ENCODE results near the gene RAB27B. TPM values are rescaled to one million over a fixed set of nuclear protein-coding genes. Genes with fewer than 3 reads are reported as not detected.

RAB27B gene
- total and polyA plus RNA-seq, 10 of the 15 experiments (the other 5 are each of a cell fraction or from before 2014, with no cell fraction given): under 0.01 to 0.03 TPM; not detected in 8

DNA sequence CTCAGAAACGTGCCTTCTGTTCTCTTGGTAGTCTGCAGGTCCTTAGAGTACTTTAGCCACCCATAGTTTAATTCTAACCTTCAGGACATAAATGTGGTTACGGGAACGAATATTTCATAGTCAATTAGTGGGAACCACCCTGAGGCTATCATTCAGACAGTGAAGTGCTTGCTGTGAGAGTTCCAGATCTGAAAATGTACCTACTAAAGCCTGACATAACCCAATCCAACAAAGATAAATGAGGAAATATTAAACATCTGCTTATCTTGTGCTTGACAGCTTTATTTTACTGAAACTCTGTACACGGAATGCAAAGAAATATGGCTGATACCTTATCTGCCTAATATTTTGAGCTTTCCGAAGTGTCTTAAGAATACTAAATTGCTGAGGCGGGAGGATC lies 43.0 kb downstream of the RAB27B start:
- no peak for FAIRE-seq

DNA sequence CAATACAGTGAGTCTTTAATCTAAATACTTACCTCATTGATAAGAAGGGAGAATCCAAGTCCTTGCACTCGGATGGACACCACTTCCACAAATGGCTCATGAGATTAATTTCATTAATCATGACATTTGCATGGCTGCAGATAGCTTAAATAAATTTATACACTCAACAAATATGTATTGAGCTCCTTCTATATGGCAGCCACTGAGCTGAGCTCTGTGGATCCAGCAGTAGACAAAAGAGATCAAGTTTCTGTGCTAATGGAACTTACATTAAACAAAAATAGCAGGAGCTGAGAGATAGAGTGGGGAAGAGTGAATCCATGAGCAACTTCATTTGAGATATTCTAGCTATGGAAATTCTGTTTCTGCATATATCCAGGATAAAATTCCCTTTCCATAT lies 44.4 kb downstream of the RAB27B start:
- ChIA-PET CTCF (no interaction called here), RAD21 (ENCODE audit: unreplicated experiment) (no interaction called here), SMC1A (ENCODE audit: uncharacterized antibody, unreplicated experiment) (interaction anchor here (1.2 to 1.5 kb wide), 2 partner anchors 18 to 26 kb away, joined by 3 read pairs; no protein-coding TSS in a partner anchor), POLR2A (no interaction called here)
- H3K4me2 ChIP-seq (ENCODE audit: control insufficient read depth, insufficient read depth): no peak overlapping the region
- H4K20me1 ChIP-seq (ENCODE audit: control insufficient read depth, insufficient read depth): no peaks in the 10 kb centered on the region
- H3K9ac ChIP-seq (ENCODE audit: control insufficient read depth, insufficient read depth, low read length): no peak overlapping the region
- H3K36me3 ChIP-seq (ENCODE audit: control insufficient read depth in 2 of 2, insufficient read depth in 2 of 2, low read length in 1 of 2): no peaks in the 10 kb centered on the region
- 0% methylated on average over 1 of the region's 1 CpG for WGBS (ENCODE audit: insufficient coverage, insufficient replicate concordance, low lambda C conversion rate, missing lambda C conversion rate)
- H3K4me3 ChIP-seq: no peak overlapping the region
- no TSS peak for BruUV-seq (replicated peaks)
- intact Hi-C loops (cut with micrococcal nuclease; ENCODE audit: unreplicated experiment): no loop called here
- H3K27me3 ChIP-seq (replicated peaks in 1 of 2; ENCODE audit: control insufficient read depth in 2 of 2, insufficient read depth in 2 of 2, low read length in 1 of 2): no peaks in the 10 kb centered on the region
- no peaks in the 10 kb centered on the region for H3K79me2 ChIP-seq (ENCODE audit: control insufficient read depth, insufficient read depth, low read length)
- H3K9me3 ChIP-seq (replicated peaks; ENCODE audit: control insufficient read depth, insufficient read depth, low read length): no peaks in the 10 kb centered on the region
- no peaks in the 10 kb centered on the region for H3K4me1 ChIP-seq (ENCODE audit: control insufficient read depth, insufficient read depth, low read length)
- DNase-seq (ENCODE audit: low read depth, low spot score) (no peak), FAIRE-seq (no peak), ATAC-seq (no peak)
- no peak overlapping the region for H2AFZ ChIP-seq (ENCODE audit: control insufficient read depth, low read depth, low read length)
- in situ Hi-C loops (cut with MboI): no loop called here
- no peak overlapping the region for H3K27ac ChIP-seq (ENCODE audit: control insufficient read depth, insufficient read depth)
- TF ChIP-seq SUZ12 (IDR thresholded peaks at IDR 0.05; ENCODE audit: unreplicated experiment) (no peak), SP1 (IDR thresholded peaks at IDR 0.05; ENCODE audit: low read depth, low read length) (no peak)
- TF ChIP-seq, protein P1, sequence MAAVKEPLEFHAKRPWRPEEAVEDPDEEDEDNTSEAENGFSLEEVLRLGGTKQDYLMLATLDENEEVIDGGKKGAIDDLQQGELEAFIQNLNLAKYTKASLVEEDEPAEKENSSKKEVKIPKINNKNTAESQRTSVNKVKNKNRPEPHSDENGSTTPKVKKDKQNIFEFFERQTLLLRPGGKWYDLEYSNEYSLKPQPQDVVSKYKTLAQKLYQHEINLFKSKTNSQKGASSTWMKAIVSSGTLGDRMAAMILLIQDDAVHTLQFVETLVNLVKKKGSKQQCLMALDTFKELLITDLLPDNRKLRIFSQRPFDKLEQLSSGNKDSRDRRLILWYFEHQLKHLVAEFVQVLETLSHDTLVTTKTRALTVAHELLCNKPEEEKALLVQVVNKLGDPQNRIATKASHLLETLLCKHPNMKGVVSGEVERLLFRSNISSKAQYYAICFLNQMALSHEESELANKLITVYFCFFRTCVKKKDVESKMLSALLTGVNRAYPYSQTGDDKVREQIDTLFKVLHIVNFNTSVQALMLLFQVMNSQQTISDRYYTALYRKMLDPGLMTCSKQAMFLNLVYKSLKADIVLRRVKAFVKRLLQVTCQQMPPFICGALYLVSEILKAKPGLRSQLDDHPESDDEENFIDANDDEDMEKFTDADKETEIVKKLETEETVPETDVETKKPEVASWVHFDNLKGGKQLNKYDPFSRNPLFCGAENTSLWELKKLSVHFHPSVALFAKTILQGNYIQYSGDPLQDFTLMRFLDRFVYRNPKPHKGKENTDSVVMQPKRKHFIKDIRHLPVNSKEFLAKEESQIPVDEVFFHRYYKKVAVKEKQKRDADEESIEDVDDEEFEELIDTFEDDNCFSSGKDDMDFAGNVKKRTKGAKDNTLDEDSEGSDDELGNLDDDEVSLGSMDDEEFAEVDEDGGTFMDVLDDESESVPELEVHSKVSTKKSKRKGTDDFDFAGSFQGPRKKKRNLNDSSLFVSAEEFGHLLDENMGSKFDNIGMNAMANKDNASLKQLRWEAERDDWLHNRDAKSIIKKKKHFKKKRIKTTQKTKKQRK (IDR thresholded peaks at IDR 0.05; ENCODE audit: low read depth, low read length): no peak
- TF ChIP-seq, protein P2, sequence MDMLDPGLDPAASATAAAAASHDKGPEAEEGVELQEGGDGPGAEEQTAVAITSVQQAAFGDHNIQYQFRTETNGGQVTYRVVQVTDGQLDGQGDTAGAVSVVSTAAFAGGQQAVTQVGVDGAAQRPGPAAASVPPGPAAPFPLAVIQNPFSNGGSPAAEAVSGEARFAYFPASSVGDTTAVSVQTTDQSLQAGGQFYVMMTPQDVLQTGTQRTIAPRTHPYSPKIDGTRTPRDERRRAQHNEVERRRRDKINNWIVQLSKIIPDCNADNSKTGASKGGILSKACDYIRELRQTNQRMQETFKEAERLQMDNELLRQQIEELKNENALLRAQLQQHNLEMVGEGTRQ (IDR thresholded peaks at IDR 0.05; ENCODE audit: borderline replicate concordance, low read depth, low read length): no peak

More for the DNA sequence above, 43.0 kb downstream of the RAB27B start:
- Histone ChIP-seq H3K4me2 (ENCODE audit: control insufficient read depth, insufficient read depth) (no peak overlapping the region), H3K9ac (ENCODE audit: control insufficient read depth, insufficient read depth, low read length) (no peak overlapping the region), H3K79me2 (ENCODE audit: control insufficient read depth, insufficient read depth, low read length) (no peaks in the 10 kb centered on the region), H4K20me1 (ENCODE audit: control insufficient read depth, insufficient read depth) (no peaks in the 10 kb centered on the region), H3K27me3 (replicated peaks in 1 of 2; ENCODE audit: control insufficient read depth in 2 of 2, insufficient read depth in 2 of 2, low read length in 1 of 2) (no peaks in the 10 kb centered on the region), H3K27ac (ENCODE audit: control insufficient read depth, insufficient read depth) (no peak overlapping the region), H3K9me3 (replicated peaks; ENCODE audit: control insufficient read depth, insufficient read depth, low read length) (no peaks in the 10 kb centered on the region), H3K36me3 (ENCODE audit: control insufficient read depth in 2 of 2, insufficient read depth in 2 of 2, low read length in 1 of 2) (no peaks in the 10 kb centered on the region), H3K4me1 (ENCODE audit: control insufficient read depth, insufficient read depth, low read length) (no peaks in the 10 kb centered on the region), H2AFZ (ENCODE audit: control insufficient read depth, low read depth, low read length) (no peak overlapping the region), H3K4me3 (no peak overlapping the region)
- ChIA-PET RAD21 (ENCODE audit: unreplicated experiment) (no interaction called here), POLR2A (no interaction called here), SMC1A (ENCODE audit: uncharacterized antibody, unreplicated experiment) (no interaction called here), CTCF (no interaction called here)
- no TSS peak for BruUV-seq (replicated peaks)
- 41% methylated on average over 6 of the region's 6 CpGs for WGBS (ENCODE audit: insufficient coverage, insufficient replicate concordance, low lambda C conversion rate, missing lambda C conversion rate)
- in situ Hi-C loops (cut with MboI): no loop called here
- no peak for DNase-seq (ENCODE audit: low read depth, low spot score)
- TF ChIP-seq CHD1 (IDR thresholded peaks at IDR 0.05; ENCODE audit: low read depth, low read length): no peak
- TF ChIP-seq EZH2 (IDR thresholded peaks at IDR 0.05; ENCODE audit: borderline replicate concordance, control insufficient read depth, low read depth, low read length): no peak
- TF ChIP-seq, protein P3, sequence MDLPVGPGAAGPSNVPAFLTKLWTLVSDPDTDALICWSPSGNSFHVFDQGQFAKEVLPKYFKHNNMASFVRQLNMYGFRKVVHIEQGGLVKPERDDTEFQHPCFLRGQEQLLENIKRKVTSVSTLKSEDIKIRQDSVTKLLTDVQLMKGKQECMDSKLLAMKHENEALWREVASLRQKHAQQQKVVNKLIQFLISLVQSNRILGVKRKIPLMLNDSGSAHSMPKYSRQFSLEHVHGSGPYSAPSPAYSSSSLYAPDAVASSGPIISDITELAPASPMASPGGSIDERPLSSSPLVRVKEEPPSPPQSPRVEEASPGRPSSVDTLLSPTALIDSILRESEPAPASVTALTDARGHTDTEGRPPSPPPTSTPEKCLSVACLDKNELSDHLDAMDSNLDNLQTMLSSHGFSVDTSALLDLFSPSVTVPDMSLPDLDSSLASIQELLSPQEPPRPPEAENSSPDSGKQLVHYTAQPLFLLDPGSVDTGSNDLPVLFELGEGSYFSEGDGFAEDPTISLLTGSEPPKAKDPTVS (IDR thresholded peaks at IDR 0.05; ENCODE audit: low read depth, low read length): no peak
- no peak for TF ChIP-seq EGR1 (IDR thresholded peaks at IDR 0.05; ENCODE audit: borderline replicate concordance in 1 of 2, low read depth in 2 of 2, low read length in 2 of 2)
- no peak for TF ChIP-seq DPF2 (IDR thresholded peaks at IDR 0.05)
- TF ChIP-seq CBFB (IDR thresholded peaks at IDR 0.05; ENCODE audit: low read depth): no peak
- TF ChIP-seq SIN3A (IDR thresholded peaks at IDR 0.05; ENCODE audit: low read depth, low read length): no peak
- no peak for TF ChIP-seq JUND (IDR thresholded peaks at IDR 0.05; ENCODE audit: low read depth, low read length)
- no peak for TF ChIP-seq CREB1 (IDR thresholded peaks at IDR 0.05; ENCODE audit: low read depth)
- TF ChIP-seq NRF1 (conservative IDR thresholded peaks at IDR 0.05; ENCODE audit: low read depth, low read length): no peak
- TF ChIP-seq KDM1A (IDR thresholded peaks at IDR 0.05; ENCODE audit: borderline replicate concordance): no peak
- TF ChIP-seq KLF5 (IDR thresholded peaks at IDR 0.05; ENCODE audit: partially characterized antibody): no peak
- TF ChIP-seq SMAD5 (IDR thresholded peaks at IDR 0.05; ENCODE audit: low read depth): no peak
- no peak for TF ChIP-seq ZSCAN29 (IDR thresholded peaks at IDR 0.05)
- intact Hi-C loops (cut with micrococcal nuclease; ENCODE audit: unreplicated experiment): no loop called here
- ATAC-seq: no peak
